GM21360 (cell line): ENCODE data around the gene CABLES2.

Source experiments
- ATAC-seq: cut with Tn5 transposase; IDR thresholded peaks from one replicate; pipeline ENCODE4 v1.9.1; 2021; ENCODE audit warnings: mild to moderate bottlenecking, moderate library complexity; ENCODE audit not compliant: unreplicated experiment

Gene CABLES2

DNA sequence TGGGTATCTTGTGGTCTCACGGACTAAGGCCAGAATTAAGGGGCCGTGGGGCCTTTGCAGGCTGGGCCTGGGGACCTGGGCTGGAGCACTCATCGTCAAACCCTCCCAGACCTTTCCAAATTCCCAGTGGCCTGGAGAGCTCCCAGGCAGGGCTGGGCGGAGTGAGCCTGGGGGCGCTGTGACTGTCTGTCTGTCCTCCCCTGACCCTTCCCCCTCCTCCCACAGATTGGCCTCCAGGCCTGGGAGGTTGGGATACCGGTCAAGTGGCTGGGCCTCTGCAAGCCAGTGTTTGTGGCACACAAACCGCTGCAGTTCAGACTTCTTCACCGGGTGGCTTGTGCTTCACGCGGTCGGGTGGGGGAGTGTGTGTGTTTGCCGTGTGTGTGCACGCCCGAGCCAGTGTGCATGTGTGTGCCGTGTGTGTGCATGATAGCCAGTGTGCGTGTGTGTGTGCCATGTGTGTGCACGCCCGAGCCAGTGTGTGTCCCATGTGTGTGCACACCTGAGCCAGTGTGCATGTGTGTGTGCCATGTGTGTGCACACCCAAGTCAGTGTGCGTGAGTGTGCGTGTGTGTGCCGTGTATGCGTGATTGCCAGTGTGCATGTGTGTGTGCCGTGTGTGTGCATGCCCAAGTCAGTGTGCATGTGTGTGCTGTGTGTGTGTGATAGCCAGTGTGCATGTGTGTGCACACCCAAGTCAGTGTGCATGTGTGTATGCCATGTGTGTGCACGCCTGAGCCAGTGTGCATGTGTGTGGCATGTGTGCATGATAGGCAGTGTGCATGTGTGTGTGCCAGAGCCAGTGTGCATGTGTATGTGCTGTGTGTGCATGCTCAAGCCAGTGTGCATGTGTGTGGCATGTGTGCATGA lies 14.0 kb upstream of the CABLES2 start:
- no peak for ATAC-seq

DNA sequence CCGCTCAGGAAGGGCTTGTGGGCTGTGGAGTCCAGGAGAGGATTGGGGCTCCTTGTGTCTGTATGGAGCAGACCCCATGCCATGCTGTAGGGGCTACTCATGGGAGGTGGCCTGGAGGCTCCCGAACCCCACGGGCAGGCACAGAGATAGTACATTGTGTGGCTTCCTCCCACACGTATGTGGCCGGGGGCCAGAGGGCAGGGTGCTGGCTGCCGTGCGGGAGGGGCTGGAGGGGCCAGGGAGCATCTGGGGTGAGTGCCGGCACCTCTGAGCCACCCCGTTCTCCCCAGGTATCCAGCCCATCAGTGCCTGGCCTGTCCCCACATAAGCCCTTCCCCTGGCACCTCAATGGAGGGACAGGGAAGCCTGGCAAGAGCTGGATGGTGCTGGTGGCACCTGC lies 12.7 kb upstream of the CABLES2 start:
- ATAC-seq, result no peak

DNA sequence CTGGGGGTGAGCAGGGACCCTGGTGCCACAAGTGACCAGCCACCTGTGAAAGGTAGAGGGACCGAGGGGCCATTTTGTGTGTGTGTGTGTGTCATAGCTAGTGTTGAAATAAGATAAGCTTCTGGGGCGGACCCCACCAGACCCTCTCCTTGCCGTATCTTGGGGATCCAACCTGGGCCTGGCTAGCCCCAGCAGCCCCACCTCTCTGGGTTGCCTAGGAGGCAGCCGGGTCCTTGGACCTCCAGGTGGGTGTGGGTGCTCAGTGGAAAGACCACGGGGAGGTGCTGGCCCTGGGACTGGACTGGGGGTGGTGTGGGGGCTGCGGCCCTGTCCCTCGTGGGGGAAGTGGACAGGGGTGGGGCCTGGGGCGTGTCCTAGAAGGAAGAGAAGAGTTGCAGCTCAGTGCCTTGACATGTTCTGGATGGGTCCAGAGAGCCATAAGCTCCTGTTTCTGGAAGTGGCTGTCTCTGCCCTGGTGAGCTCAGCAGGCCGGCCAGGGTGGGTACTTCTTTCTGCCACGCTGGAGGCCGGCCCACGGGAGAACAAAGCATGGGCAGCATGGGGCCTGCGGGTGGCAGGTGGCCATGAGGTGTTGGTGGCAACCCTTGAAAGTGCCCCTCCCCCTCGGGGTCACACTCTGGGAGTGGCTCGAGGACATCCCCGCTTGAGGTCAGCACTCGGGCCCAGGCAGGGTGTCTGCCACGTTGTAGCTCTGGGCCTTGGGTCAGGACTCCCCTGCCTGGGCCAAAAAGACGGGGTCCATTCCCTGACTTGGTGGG lies 11.8 kb upstream of the CABLES2 start:
- no peak for ATAC-seq

DNA sequence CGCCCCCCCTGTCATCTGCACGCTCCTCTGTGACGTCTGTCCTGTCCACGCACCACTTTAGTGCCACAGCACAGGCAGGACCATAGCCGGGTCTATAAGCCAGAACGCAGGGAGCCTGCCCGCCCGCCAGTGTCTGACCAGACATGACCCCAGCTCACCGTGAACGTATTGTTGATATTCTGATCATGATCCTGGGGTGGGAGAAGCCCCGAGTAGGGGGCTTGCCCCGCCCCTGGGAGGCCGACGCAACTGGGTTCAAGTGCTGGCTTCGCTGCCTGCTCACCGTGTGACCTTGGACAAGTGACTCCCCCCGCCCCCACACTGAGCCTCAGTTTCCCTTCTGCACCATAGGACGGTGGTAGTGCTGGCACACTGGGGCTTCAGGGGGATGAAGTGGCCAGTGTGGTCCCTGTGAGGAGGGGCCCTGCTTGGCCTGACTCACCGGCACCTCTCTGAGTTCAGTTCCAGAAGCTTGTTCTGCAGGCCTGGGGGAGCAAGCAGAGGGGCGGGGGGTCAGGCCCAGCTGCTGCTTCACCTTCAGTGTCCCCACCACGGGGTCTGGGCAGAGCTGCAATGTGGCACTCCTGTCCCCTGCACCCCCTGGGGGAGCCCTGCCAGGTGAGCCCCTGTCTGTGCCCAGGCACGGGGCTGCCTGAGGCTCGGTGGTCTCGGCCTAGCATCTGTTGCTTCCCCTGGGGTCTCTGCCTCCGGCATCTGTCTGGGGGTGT lies 11.1 kb upstream of the CABLES2 start:
- no peak for ATAC-seq

DNA sequence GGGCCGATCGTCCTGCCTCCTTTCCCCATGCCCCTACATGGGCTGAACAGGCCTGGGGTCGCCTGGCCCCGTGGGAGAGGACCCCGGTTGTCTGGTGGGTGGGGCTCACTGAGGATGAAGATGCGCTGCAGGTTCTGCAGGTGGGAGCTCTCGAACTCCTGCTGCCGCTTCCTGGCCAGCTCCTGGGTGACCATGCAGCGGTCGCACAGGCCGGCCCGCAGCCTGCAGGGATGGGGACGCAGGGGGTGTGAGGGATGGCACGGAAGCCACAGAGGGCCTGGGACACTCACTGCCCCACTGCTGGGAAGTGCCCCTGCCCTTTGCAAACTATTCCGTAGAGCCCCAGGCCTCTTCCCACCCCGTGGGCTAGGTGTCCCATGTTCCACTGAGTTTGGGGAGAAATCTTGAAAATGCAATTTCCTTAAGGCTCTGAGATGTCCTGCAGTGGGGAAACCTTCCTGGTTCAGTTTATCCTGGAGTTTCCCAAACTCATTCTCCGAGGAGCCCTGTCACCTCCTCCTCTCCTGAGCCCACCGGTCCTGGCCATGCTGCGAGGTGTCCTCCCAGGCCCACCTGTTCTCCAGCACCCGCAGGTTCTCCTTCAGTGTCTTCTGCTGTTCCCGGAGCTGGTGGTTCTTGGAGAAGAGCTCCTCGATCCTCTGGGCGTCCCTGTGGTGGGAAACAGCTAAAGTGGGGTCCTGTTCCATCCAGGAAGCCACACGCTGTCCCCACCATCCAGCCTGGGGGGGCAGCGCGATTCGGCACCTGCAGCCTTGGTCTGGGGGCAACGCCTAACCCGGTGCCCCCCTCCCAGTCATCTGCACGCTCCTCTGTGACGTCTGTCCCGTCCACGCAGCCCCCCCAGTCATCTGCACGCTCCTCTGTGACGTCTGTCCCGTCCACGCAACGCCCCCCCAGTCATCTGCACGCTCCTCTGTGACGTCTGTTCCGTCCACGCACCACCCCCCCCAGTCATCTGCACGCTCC lies 9.9 kb upstream of the CABLES2 start:
- ATAC-seq, result no peak

DNA sequence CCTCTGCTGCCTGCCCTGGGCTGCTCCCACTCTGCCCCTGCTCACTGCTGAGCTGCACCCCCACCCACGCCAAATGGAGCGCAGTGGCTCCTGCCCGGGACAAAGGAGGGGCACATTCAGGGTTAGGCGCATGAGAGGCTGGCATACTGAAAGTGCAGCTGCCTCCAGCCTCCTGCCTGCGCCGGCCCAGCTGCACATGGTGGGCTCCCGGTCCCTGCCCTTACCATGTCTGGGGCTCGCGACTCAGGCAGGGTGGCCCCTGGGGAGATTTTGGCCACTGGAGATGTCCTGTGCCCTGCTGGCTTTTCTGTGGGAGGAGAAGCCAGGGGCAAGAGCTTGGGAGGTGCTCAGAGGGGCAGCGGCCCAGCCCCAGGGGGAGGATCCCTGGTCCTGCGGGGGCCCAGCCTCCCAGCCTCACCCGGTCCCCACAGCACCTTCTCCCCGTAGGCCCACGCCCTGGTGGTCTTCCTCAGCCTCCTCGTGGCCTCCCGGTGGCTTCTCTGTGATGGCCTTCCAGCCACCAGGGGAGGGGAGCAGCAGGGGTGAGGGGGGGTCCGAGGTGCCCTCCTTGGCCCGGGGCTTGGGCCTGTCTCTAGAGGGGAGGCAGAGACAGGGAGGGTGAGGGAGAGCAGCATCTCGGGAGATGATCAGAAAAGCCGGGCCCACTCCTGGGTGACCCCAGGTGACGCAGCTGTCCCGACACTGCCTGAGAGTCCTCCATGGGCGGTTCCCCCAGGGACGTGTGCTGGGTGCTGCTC lies 8.4 kb upstream of the CABLES2 start:
- ATAC-seq, result no peak

DNA sequence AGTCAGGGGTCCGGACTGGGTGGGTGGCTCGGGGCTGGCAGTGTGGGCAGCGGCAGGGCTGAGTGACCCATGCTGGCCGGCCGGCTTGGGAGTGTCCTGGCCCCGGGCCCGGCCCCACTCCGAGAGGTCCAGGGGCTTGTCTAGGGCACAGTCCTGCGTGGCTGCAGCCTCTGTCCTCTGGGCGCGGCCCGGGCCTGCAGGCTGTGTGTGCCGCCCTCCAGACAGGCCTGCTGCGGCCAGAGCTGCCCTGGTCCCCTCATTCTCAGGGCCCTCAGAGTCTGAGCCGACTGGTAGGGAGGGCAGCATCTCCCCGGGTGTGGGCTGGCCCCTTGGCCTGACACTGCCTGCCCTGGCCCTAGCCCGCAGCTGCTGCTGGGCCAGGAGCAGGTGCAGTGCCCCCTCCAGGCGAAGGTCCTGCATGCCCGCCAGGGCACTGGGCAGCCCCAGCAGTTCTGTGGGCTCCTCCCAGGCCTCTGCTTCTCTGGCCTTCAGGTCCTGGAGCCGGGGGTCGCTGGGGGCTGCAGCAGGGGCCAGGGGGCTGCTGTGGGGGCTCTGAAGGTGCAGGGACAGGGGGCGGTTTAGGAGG lies 6.9 kb upstream of the CABLES2 start:
- ATAC-seq, result no peak

DNA sequence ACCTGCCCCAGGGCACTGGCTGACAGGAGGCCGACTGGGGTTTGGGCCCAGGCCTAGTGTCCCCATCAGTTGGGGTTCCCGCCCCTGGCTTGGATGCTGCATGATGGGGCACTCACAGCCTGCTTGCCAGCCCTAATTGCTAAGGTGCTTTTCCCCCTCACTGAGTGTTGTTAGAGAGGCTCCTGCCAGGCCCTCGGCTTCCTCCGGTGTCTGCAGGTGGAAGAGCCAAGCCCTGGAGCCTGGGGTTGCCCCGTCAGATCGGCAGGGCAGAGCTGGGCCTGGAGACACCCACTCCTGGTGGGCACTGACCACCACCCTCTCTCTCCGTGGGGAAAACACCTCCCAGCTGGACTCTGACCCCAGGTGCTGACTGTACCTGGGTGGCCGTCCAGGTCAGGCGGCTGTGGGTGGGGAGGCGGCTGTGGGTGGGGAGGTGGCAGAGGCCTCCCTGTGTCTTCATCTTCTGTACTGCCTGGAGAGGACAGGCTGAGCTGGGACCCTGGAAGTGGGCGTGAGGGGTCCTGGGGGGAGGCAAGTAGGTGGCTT lies 6.0 kb upstream of the CABLES2 start:
- no peak for ATAC-seq

DNA sequence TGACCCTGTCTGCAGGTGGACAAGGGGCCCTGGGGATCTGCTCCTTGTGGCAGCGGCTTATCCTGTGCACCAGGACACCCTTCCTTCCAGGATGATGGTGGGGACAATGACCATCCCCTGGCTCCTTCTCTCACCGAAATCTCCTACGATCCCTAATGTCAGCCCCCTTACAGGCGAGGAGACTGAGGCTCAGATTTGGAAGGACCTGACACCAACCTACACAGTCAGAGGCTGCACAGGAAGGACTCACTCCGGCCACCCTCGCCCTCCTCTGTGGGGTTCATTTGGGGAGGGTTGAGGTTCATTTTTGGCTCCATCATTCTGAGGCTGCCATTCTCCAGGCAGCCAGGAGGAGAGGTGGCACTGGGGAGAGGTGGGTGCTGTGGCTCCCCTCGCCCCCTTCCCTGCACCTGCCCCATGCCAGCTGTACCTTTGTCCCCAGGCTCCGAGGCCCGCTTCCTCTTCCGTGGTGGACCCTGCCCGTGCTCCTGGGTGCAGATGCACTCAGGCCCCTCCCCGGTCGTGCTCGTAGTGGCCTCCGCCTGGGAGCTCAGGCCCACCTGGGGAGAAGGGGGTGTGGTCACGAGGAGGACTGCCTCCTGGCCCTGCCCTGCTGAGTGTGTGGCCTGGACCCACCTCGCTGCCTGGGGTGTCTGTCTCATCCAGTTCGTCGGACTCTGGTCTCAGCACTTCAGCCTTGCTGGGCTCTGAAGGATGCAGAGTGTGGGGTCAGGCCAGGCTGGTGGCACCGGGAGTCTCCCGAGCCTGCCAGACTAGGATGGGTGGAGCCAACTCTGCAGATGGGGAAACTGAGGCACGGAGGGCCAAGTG lies 5.3 kb upstream of the CABLES2 start:
- no peak for ATAC-seq

DNA sequence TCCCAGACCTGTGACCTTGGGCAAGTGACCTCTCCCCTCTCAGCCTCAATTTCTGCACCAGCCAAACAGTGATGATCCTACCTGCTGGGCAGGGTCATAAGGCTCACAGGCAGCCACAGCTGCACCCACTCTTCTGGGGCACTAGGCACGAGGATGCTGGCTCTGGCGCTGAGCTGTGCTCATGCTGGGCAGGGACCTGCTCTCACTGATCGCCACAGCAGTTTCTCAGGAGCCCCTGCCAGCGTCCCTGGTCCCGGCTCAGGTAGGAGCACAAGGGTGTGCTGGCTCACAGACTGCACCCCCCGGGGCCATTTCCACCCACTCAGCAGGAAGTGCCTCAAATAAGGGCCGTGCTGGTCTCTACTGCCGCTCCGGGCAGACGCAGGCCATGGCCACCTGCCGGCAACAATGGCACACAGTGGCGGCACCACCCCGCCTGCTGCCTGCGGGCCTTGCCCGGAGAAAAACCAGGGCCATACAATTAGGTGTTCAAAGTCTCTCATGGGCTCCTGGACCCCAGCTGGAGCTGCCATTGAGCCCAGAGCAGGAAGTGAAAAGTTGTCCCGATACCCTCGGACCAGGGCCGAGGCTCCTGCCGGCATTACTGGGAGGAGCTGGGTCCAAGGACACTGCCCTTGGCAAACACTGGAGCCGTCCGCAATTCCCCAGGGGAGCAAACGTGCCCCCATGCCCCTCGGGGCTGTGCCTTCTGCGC lies 4.6 kb upstream of the CABLES2 start:
- no peak for ATAC-seq

DNA sequence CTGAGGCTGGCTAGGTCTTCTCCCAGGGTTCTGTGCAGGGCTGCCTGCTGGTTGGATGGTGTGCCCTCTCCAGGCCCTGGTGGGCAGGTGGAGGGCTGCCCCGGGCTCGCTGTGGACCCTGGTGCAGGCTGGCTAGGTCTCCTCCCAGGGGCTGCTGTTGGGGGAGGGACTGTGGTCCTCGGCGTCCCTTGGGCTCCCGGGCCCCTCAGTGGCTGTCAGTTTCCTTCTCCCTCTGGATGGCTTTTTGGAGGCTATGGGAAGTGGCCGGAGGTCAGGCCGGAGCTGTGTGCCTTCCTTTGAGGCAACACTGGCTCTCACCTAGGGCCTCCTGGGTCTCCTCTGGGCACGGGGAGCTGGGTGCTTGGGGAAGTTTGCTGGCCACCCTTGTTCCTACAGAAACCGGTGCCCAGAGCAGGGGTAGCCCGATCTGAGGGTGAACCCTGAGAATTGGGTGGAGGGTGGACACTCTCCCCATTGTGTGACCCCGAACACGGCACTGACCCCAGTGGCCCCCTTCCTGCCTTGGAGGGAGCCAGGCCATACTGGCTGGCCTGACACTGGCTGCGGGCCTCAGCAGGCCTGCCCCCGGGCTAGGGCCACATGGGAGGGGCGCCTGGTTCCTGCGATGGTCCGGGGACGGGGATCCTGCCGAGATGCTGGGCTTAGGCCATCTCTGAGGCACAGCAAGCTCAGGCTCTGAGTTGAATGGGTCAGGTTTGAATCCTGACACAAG lies 3.8 kb upstream of the CABLES2 start:
- ATAC-seq, result no peak

DNA sequence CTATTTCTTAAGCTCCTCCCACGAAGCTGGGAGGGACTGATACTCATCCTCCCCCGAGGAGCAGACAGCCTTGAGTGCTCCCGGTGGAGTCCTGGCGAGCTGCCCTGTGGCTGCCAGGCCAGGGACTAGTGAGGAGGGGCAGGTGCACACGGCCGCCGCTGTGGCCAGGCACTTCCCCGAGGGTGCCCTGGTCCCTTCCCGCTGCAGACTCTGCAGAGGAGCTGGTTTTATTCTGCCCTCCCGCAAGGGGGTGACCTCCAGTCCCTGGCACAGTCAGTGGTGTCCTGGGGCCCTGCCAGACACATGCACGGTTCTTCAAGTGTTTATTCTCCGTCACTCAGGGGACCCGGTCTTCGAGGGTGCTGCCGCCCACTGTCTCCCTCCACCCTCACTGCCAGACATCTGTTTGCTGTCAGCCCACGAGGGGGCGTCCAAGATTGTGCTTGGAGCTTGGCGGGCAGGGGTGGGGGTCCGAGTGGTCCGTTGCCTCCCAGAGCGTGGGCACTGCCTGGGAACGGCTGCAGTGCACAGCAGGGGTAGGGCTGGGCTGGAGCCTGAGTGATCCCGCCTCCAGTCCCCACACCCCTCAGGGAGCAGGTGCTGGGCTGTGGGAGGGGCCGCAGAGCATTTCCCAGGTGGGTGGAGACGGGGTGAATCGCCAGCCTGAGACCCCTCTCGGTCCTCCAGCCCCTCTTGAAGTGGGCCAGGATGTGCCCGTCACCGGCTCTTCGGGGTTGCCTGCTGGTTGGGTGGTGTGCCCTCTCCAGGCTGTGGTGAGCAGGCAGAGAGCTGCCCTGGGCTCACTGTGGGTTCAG lies 3.1 kb upstream of the CABLES2 start:
- ATAC-seq, result no peak

DNA sequence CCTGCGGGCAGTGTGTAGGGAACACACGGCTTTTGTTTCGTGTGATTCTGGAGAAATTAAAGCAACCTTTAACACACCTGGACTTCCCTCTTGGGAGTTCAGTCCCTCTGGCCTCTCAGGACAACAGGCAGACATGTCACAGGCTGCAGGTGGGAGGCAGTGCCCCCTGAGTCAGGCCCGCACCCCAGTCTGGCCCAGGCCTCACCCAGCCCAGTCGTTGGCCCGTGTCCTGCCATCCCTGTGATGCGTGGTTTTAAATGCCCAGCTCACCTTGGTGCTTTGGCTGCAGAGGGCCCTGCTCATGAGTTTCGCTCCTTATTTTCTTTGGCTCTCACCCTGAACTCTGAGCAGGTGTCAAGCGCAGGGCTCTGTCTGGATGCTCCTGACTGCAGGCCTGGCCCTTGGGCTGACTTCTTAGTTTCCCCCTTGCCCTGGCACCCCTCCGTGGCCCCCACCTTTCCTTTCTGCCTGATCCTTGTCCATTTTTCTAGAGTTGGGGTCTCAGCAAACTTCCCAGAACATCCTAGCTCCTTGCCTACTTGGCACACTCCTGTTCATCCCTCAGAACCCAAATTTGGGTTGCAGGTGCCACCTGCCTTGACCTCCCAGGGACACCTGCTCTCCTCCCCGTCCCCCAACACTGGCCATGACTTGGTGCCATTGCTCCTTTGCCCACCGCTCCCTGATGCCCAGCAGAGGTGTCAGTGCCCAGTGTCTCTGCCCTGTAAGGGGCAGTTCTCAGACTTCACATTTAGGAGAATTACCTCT lies 2.2 kb upstream of the CABLES2 start:
- ATAC-seq, result no peak

DNA sequence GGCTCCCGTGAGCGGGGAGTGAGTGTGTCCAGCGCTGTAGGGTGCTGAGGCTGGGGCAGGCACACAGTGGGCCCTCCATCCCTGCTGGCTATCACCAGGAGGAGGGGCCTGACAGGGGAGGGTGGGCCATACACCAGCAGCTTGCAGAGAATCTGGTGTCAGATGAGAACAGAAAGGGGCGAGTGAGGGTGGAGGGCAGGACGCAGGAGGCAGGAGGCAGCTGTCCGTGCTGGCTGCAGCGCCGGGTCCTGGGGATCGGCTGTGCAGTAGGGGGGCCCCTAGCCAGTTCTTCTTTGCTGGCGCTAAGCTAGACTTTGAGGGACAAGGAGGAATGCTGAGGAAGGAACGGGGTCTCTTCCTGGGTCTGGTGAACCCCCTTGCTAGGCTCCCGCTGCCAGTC lies 1.6 kb upstream of the CABLES2 start:
- no peak for ATAC-seq

DNA sequence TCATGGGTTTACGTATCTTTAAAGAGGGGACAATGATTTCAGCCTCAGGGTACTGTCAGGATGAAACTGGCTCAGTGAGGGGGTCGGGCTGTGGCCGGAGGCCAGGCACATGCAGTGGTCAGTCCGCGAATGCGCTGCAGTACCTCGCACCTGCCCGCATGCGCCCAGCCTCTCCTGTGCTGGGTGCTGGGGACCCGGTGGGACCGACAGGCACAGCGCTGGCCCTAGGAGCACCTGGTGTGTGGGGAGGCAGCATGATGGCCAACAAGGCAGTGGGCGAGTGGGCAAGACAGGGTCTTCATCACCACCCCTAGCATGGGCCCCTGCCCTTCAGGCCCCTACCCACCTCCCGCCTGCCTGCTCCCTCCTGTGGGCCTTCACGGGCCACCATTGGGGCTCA lies 970 bp upstream of the CABLES2 start:
- ATAC-seq, result no peak
